22Rv1 (cell line): ENCODE results near the gene ATP12A.

ENCODE experiments used
- CTCF ChIP-seq: fragments of 450-650 bp; IDR thresholded peaks from 2 replicates; pipeline ENCODE4 v1.5.1; 2017; ENCODE audit warnings: mild to moderate bottlenecking
- ZFX ChIP-seq: fragments of 450-650 bp; IDR thresholded peaks from 2 replicates; pipeline ENCODE4 v1.6.1; 2017; ENCODE audit warnings: antibody characterized with exemption, borderline replicate concordance

GRCh38 chr13:24694907-24695306, 14.7 kb downstream of the ATP12A start:
- TF ChIP-seq CTCF (no peak), ZFX (no peak)
